Testis (tissue), 2 donors: ENCODE measurements around the gene GPATCH8.

ENCODE experiments used
- CTCF ChIP-seq, 3 experiments: fragments of 450-650 bp in 2 of 3; fragments of 200-600 bp in 1 of 3; sonication (generic) in 1 of 3; IDR thresholded peaks; one replicate each; pipeline ENCODE4 v1.5.1; 2016 to 2019; ENCODE audit warnings: antibody characterized with exemption in 3 of 3, mild to moderate bottlenecking in 2 of 3, moderate library complexity in 1 of 3
- POLR2A ChIP-seq: fragments of 450-650 bp; IDR thresholded peaks from one replicate; pipeline ENCODE4 v1.6.1; 2017; ENCODE audit warnings: antibody characterized with exemption, mild to moderate bottlenecking, moderate library complexity

GRCh38 chr17:44356241-44356640 lies 147.0 kb downstream of the GPATCH8 start:
- TF ChIP-seq CTCF (IDR thresholded peaks at IDR 0.05) (no peak), POLR2A (no peak)
